T follicular helper cell (primary cell): ENCODE data around the gene RXRB.
A peak's percentile ranks its signal among the peaks of the same experiment; 100 is the strongest.
"Not testable (repeated sequence)": the region's sequence is repeated elsewhere in the genome, so short reads cannot be mapped to it uniquely, and the experiment has no call there.

ENCODE experiments used
- DNase-seq: peaks from one replicate; pipeline ENCODE4 v3.0.0-alpha.2; 2020; ENCODE audit warnings: low read depth

Gene RXRB

DNA sequence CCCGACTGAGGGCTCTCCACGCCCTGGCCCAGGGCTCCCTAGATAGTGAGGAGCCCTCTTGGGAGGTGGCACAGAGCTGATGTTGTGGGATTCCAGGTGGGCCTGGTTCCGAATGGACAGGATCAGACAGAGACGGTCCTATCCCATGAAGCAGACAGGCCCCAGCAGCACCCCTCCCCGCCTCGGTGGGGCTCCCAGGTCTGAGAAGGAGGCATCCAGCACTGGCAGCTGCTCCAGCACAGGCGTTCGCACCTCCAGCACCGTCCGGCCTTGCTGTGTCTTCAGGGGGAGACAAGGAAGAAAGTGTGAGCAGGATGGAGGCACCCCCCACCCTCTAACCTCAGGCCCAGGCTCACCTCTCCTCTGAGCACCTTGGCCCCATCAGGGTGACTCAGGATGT is 36.9 kb downstream of the RXRB start:
- no peak for DNase-seq

DNA sequence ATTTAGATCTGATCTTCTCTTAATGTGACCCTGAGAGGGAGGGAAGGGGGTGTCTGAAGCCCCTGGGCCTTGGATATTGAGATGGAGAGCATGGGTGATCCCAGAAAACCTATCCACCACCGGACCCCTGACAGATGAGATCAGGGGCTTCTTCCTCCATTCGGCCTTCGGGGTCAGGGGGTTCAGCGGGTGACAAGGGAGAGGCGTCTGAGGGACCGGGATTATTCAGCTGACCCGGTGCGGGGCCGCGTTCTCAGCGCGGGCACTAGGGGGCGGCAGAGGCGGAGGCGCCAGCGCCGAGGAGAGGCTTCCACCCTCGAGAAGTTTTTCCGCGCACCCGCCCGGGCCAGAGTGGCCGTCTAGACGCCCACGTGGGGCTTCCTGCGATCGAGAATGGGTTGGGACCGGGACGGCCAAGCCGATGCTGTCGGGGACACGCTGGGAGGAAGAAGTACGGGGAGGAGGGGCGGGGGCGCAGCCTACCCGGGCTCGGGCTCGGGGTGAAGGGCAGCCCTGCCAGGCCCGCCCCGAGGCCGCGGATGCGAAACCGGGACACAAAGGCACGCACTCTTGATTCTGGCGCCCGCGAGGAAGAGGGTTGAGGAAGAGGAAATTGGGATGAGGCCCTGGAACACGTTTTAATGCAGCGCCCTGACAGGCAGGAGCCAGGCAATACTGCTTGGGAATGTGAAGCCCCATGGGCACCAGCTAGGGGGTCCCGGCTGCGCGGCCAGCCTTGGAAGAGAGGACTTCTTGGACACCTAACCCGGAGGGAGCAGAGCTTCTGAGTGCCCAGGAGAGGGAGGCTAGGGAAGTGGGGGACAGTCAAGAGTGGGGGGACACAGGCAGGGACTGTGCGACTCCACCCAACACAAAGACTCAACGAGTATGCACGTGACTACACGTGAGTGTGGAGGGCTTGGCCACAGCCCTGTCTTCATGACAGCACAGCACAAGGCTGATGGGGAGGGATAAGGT is 38.8 kb downstream of the RXRB start:
- peak; percentile 67 for DNase-seq

- DNase-seq, result no peak
These were observed 39.6 kb downstream of the RXRB start for GRCh38 chr6:33160728-33161344.

- DNase-seq, result no peak
These were observed 40.4 kb downstream of the RXRB start for GRCh38 chr6:33160096-33160495.

DNA sequence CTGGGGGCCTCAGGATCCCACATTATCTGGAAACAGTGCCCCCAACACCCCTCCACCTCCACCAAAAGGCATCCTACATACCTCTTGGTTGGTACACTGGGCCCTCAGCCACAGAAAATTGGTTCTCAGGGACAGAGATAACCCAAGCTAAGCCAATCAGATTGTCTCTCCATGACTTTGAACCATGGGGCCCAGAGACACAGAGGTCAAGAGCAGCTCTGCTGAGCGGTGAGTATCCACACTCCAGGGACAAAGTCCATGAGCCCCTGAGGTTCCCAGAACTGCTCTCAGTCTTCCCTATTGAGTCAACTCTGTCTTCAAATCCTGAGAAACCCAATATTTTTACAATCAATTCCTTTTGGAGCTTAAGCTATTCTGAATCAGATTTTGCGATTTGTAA is 43.5 kb downstream of the RXRB start:
- DNase-seq, result no peak

DNA sequence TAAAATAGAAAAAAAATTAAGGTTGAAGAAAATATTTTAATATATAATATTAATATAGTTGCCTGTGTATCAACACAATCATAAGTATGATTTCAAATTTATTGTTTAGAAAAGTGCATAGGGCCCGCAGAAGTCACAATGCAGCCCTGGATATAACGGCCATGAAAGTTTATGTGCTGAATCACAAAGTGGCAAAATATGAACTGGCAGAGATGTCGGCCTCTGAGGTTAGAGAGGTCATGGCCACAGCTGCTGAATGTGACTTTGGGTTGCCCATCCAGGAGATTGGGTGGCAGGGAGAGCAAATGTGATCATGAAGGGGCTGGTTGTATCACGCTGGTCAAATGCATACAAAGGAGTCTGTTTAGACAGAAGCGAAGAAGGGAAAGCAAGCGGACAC is 43.9 kb downstream of the RXRB start:
- no peak for DNase-seq

DNA sequence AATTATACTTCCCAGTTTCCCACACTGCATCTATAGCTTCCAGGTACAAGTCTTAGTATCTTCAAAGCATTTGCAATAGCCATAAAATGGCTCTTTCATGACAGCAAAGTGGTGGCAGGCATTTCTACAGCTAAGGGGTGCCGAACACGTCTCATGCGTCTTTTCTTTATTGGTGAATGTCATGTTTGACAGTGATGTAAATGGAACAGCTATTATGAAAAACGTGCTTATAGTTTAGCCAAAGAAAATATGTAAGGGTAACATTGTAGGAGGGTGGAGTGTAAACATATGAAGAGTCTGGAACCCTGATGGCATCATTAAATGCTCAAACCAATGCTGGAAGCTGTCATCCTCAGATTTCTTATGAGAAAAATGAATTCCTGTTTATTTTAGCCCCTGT is 46.1 kb downstream of the RXRB start:
- no peak for DNase-seq

DNA sequence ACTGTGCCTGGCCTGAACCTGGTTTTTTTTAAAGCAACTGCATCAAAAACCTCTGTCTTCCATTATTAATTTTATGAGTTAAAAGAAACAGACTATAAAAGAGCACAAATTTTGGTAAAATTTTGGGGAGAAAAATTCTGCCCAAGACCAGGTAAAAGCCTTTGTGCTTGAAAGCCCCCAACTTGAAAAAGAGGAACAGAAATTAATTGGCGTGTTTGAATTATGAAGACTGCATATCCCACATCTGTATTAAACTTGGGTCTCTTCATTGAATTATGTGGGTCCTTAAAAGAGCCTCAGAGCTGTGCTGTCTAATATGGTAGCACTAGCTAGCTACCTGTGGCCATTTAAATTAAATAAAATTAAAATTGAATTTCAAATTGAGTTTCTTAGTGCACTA is 49.4 kb downstream of the RXRB start:
- no peak for DNase-seq

DNA sequence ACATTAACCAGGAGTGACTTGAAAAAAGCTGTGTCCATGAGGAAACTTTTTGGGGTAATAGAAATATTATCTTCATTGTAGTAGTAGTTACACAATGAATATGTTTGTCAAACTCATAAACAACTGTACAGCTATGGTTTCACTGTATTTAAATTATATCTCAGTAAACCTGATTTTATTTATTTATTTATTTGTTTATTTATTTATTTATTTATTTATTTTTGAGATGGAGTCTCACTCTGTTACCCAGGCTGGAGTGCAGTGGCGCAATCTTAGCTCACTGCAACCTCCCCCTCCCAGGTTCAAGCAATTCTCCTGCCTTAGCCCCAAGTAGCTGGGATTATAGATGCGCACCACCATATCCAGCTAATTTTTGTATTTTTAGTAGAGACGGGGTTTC is 49.9 kb downstream of the RXRB start:
- DNase-seq, result not testable (repeated sequence)

GRCh38 chr6:33147807-33148666 is 52.4 kb downstream of the RXRB start:
- DNase-seq, result no peak

- no peak for DNase-seq
These were observed 56.1 kb downstream of the RXRB start for GRCh38 chr6:33144373-33144772.
